ENCODE measurements around the gene RTTN. TPM values are rescaled to one million over a fixed set of nuclear protein-coding genes. Genes with fewer than 3 reads are reported as not detected.

The RTTN gene
- polyA plus RNA-seq, 1 donor (not counting 4 experiments of a cell fraction or from before 2014, with no cell fraction given), result 77.3 TPM

DNA sequence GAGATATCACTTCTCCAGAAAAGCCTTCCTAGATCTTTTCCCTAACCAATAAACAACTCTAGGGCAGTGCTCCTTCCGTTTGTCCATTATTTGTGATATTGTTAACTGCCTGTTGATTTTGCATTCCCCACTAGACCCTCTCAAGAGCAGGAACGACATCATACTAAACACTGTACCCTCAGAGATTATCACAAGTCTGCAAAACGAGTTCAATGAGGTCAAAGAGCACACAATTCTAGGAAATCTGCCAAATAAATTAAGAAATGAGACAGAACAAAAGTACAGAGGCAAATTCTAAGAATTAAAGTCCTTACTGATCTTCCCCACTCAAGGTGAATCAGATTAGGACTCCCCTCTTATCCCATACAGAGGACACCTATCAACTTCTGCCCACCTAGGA, 7.6 kb downstream of the RTTN start:
- Histone ChIP-seq H3K9ac (ENCODE audit: control insufficient read depth, extremely low read depth, insufficient read depth, low read length) (no peak overlapping the region), H2AFZ (ENCODE audit: control insufficient read depth, low read length) (no peak overlapping the region), H3K4me1 (ENCODE audit: control insufficient read depth, extremely low read depth, insufficient read depth, low read length) (no peaks in the 10 kb centered on the region), H4K20me1 (ENCODE audit: control insufficient read depth, extremely low read depth, insufficient read depth, low read length) (no peaks in the 10 kb centered on the region), H3K4me3 (ENCODE audit: control insufficient read depth in 2 of 3, extremely low read depth in 1 of 3, insufficient read depth in 2 of 3, low read depth in 1 of 3, low read length in 3 of 3) (no peak overlapping the region), H3K9me1 (ENCODE audit: control insufficient read depth, extremely low read depth, insufficient read depth, low read length) (no peaks in the 10 kb centered on the region), H3K4me2 (ENCODE audit: control insufficient read depth, extremely low read depth, insufficient read depth, low read depth, low read length) (no peak overlapping the region), H3K27ac (ENCODE audit: control insufficient read depth, insufficient read depth, low read length) (no peak overlapping the region), H3K27me3 (ENCODE audit: control insufficient read depth, extremely low read depth, insufficient read depth, low read length) (no peaks in the 10 kb centered on the region), H3K79me2 (ENCODE audit: control insufficient read depth, insufficient read depth, low read length) (no peaks in the 10 kb centered on the region), H3K36me3 (ENCODE audit: control insufficient read depth in 2 of 2, extremely low read depth in 1 of 2, insufficient read depth in 2 of 2, low read length in 2 of 2) (peaks cover 2 to 4% of the 10 kb centered on the region in 2 experiments), H3K9me3 (ENCODE audit: control insufficient read depth, low read depth, low read length) (no peaks in the 10 kb centered on the region)
- dilution Hi-C loops (cut with MboI; ENCODE audit: extremely low pct_ligation_motif_present, low sequenced_read_pairs), result no loop called here
- FAIRE-seq, result no peak
- no peak for DNase-seq (ENCODE audit: low read depth, low spot score)
- TF ChIP-seq EZH2 (IDR thresholded peaks at IDR 0.05; ENCODE audit: low read length), result no peak
- TF ChIP-seq, protein P1, sequence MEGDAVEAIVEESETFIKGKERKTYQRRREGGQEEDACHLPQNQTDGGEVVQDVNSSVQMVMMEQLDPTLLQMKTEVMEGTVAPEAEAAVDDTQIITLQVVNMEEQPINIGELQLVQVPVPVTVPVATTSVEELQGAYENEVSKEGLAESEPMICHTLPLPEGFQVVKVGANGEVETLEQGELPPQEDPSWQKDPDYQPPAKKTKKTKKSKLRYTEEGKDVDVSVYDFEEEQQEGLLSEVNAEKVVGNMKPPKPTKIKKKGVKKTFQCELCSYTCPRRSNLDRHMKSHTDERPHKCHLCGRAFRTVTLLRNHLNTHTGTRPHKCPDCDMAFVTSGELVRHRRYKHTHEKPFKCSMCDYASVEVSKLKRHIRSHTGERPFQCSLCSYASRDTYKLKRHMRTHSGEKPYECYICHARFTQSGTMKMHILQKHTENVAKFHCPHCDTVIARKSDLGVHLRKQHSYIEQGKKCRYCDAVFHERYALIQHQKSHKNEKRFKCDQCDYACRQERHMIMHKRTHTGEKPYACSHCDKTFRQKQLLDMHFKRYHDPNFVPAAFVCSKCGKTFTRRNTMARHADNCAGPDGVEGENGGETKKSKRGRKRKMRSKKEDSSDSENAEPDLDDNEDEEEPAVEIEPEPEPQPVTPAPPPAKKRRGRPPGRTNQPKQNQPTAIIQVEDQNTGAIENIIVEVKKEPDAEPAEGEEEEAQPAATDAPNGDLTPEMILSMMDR (optimal IDR thresholded peaks at IDR 0.05 in 1 of 3, IDR thresholded peaks at IDR 0.05 in 1 of 3, conservative IDR thresholded peaks at IDR 0.05 in 1 of 3; ENCODE audit: extremely low read depth in 1 of 3, insufficient read depth in 2 of 3, low read length in 3 of 3), result no peak

DNA sequence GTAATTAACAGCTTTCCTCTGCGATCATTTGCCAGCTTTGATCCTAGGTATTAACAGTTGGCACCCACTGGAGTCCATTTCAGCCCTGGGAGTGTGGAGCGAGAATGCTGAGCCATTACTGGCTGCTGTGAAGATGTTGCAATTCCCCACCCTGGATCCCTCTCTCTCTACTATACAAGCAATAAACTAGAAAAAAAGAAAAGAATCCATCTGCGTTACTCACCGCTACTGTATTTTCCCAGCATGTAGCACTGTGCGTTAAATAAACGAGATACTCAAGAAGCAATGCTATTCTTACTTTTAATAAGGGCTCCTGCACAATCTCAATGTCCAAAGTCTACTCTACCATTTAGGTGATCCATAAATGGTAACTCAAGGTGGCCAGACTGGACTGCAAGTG, 8.5 kb downstream of the RTTN start:
- Histone ChIP-seq H3K4me3 (ENCODE audit: control insufficient read depth in 2 of 3, extremely low read depth in 1 of 3, insufficient read depth in 2 of 3, low read depth in 1 of 3, low read length in 3 of 3) (no peak overlapping the region), H3K9me3 (ENCODE audit: control insufficient read depth, low read depth, low read length) (no peaks in the 10 kb centered on the region), H3K27me3 (ENCODE audit: control insufficient read depth, extremely low read depth, insufficient read depth, low read length) (no peaks in the 10 kb centered on the region), H2AFZ (ENCODE audit: control insufficient read depth, low read length) (no peak overlapping the region), H3K9me1 (ENCODE audit: control insufficient read depth, extremely low read depth, insufficient read depth, low read length) (no peaks in the 10 kb centered on the region), H4K20me1 (ENCODE audit: control insufficient read depth, extremely low read depth, insufficient read depth, low read length) (no peaks in the 10 kb centered on the region), H3K4me1 (ENCODE audit: control insufficient read depth, extremely low read depth, insufficient read depth, low read length) (no peaks in the 10 kb centered on the region), H3K4me2 (ENCODE audit: control insufficient read depth, extremely low read depth, insufficient read depth, low read depth, low read length) (no peak overlapping the region), H3K36me3 (ENCODE audit: control insufficient read depth in 2 of 2, extremely low read depth in 1 of 2, insufficient read depth in 2 of 2, low read length in 2 of 2) (peaks cover 2 to 4% of the 10 kb centered on the region in 2 experiments), H3K27ac (ENCODE audit: control insufficient read depth, insufficient read depth, low read length) (no peak overlapping the region), H3K79me2 (ENCODE audit: control insufficient read depth, insufficient read depth, low read length) (no peaks in the 10 kb centered on the region), H3K9ac (ENCODE audit: control insufficient read depth, extremely low read depth, insufficient read depth, low read length) (no peak overlapping the region)
- TF ChIP-seq EZH2 (IDR thresholded peaks at IDR 0.05; ENCODE audit: low read length), result no peak
- TF ChIP-seq, protein P1 (optimal IDR thresholded peaks at IDR 0.05 in 1 of 3, IDR thresholded peaks at IDR 0.05 in 1 of 3, conservative IDR thresholded peaks at IDR 0.05 in 1 of 3; ENCODE audit: extremely low read depth in 1 of 3, insufficient read depth in 2 of 3, low read length in 3 of 3), result no peak
- no peak for FAIRE-seq
- dilution Hi-C loops (cut with MboI; ENCODE audit: extremely low pct_ligation_motif_present, low sequenced_read_pairs), result no loop called here
- DNase-seq (ENCODE audit: low read depth, low spot score), result no peak

Data from keratinocyte (primary cell).